A673 (cell line): ENCODE data around the gene GLDC. TPM values are rescaled to one million over a fixed set of nuclear protein-coding genes. Genes with fewer than 3 reads are reported as not detected.

Source experiments
- BruUV-seq: library from RNA; stranded (reverse); fragments of 400-500 nt; replicated peaks from 2 replicates; lab custom pipeline; 2021; lab: Mats Ljungman, UMichigan
- CTCF ChIA-PET: fragments of 300-600 bp; sonication (Branson Sonifier 250); formaldehyde crosslinking; loops from one replicate; lab custom pipeline; 2022; ENCODE audit warnings: antibody characterized with exemption; lab: Charles Lee
- POLR2A ChIA-PET: fragments of 300-600 bp; sonication (Branson Sonifier 250); formaldehyde crosslinking; loops from one replicate; lab custom pipeline; 2022; ENCODE audit warnings: antibody characterized with exemption; ENCODE audit not compliant: low non-redundant PET; lab: Charles Lee
- DNase-seq: peaks from one replicate; pipeline ENCODE4 v3.0.0-alpha.2; 2015; ENCODE audit warnings: low spot score
- H3K27ac ChIP-seq: fragments of 200-600 bp; sonication (generic); 2 replicates; pipeline ENCODE4 v1.5.1; 2016; ENCODE audit warnings: mixed run types, low read depth, mild to moderate bottlenecking, mixed read lengths, antibody characterized with exemption, low read length; ENCODE audit not compliant: poor library complexity, severe bottlenecking
- H3K27me3 ChIP-seq: fragments of 200-600 bp; sonication (generic); replicated peaks from 2 replicates; pipeline ENCODE4 v1.6.1; 2017; ENCODE audit warnings: mixed run types, low read depth, mild to moderate bottlenecking, mixed read lengths, antibody characterized with exemption, low read length; ENCODE audit not compliant: insufficient read depth, poor library complexity
- H3K36me3 ChIP-seq: fragments of 200-600 bp; sonication (generic); 2 replicates; pipeline ENCODE4 v1.6.1; 2016; ENCODE audit warnings: mixed run types, mild to moderate bottlenecking, mixed read lengths, antibody characterized with exemption, low read length; ENCODE audit not compliant: insufficient read depth, poor library complexity, severe bottlenecking
- H3K4me1 ChIP-seq: fragments of 200-600 bp; sonication (generic); 2 replicates; pipeline ENCODE4 v1.6.1; 2017; ENCODE audit warnings: mixed run types, mild to moderate bottlenecking, mixed read lengths, antibody characterized with exemption, low read length; ENCODE audit not compliant: insufficient read depth, poor library complexity, severe bottlenecking
- H3K4me3 ChIP-seq: fragments of 200-600 bp; sonication (generic); 2 replicates; pipeline ENCODE4 v1.5.1; 2016; ENCODE audit warnings: low read depth, mixed run types, mild to moderate bottlenecking, mixed read lengths, low read length; ENCODE audit not compliant: poor library complexity, severe bottlenecking
- H3K9me3 ChIP-seq: fragments of 200-600 bp; sonication (generic); 2 replicates; pipeline ENCODE4 v1.6.1; 2016; ENCODE audit warnings: mixed run types, low read depth, mild to moderate bottlenecking, mixed read lengths, antibody characterized with exemption, low read length; ENCODE audit not compliant: poor library complexity, severe bottlenecking
- EZH2 ChIP-seq: fragments of 200-600 bp; sonication (generic); IDR thresholded peaks from 2 replicates; pipeline ENCODE4 v1.6.1; 2017; ENCODE audit warnings: borderline replicate concordance, low read depth, mild to moderate bottlenecking, mixed read lengths, antibody characterized with exemption, low read length; ENCODE audit not compliant: poor library complexity, severe bottlenecking
- intact Hi-C: fragments of 100-400 bp; cut with micrococcal nuclease; formaldehyde crosslinking; loops from one replicate; pipeline ENCODE4 v1.10.0; 2022; ENCODE audit not compliant: unreplicated experiment
- total RNA-seq: library from RNA; stranded (reverse); gene quantifications from 2 replicates; pipeline ENCODE4 v1.2.3, GENCODE V29; 2021
- TF ChIP-seq, protein P1 (sequence below): fragments of 300-800, 200-600 bp; sonication (generic); conservative IDR thresholded peaks from 2 replicates; pipeline ENCODE4 v1.5.1; 2017; ENCODE audit warnings: low read depth, mild to moderate bottlenecking, antibody characterized with exemption, low read length, moderate library complexity, mixed read lengths

Gene GLDC
- total RNA-seq, 1 experiment from 2014 or later, result 0.32 TPM

DNA sequence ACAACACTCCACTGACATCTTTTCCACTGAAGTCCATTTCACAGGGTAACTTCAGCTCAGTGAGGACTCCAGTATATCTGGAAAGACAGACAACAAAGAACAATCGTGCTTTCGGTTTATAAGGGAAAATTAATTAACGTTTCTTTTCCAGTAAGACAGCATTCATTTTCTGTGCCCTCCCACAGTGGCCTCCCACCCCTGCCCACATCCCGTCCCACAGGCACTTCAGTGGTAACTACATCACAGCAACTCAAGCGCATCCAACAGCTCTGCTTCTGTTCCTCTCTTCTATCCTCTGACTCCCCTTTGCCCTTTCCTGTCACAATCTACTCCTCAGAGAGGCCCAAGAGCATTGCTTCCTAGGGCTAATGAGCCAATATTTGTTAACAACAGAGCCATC is 40.3 kb downstream of the GLDC start:
- TF ChIP-seq, protein P1, sequence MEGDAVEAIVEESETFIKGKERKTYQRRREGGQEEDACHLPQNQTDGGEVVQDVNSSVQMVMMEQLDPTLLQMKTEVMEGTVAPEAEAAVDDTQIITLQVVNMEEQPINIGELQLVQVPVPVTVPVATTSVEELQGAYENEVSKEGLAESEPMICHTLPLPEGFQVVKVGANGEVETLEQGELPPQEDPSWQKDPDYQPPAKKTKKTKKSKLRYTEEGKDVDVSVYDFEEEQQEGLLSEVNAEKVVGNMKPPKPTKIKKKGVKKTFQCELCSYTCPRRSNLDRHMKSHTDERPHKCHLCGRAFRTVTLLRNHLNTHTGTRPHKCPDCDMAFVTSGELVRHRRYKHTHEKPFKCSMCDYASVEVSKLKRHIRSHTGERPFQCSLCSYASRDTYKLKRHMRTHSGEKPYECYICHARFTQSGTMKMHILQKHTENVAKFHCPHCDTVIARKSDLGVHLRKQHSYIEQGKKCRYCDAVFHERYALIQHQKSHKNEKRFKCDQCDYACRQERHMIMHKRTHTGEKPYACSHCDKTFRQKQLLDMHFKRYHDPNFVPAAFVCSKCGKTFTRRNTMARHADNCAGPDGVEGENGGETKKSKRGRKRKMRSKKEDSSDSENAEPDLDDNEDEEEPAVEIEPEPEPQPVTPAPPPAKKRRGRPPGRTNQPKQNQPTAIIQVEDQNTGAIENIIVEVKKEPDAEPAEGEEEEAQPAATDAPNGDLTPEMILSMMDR, result no peak
- TF ChIP-seq EZH2, result no peak
- H3K27ac ChIP-seq, result no peak overlapping the region
- intact Hi-C loops, result no loop called here
- no peaks in the 10 kb centered on the region for H3K27me3 ChIP-seq
- H3K9me3 ChIP-seq, result no peaks in the 10 kb centered on the region
- ChIA-PET CTCF (no interaction called here), POLR2A (no interaction called here)
- no peak overlapping the region for H3K4me3 ChIP-seq
- no peak for DNase-seq
- BruUV-seq, result no TSS peak
- H3K36me3 ChIP-seq, result no peaks in the 10 kb centered on the region
- no peaks in the 10 kb centered on the region for H3K4me1 ChIP-seq

DNA sequence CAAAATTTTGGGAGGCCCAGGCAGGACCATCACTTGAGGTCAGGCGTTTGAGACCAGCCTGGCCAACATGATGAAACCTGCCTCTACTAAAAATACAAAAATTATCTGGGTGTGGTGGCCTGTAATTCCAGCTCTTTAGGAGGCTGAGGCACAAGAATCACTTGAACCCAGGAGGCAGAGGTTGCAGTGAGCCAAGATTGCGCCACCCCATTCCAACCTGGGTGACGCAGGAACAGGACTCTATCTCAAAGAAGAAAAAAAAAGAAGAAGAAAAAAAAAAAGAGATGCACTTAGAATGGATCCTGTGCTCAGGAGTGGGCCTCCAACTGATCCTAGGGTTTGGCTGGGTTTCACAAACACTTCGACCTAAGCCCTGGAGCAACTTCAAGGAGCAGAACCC is 45.1 kb downstream of the GLDC start:
- BruUV-seq, result no TSS peak
- ChIA-PET POLR2A (no interaction called here), CTCF (no interaction called here)
- no peak for DNase-seq
- TF ChIP-seq EZH2, result no peak
- TF ChIP-seq, protein P1, result no peak
- no peaks in the 10 kb centered on the region for H3K9me3 ChIP-seq
- no peaks in the 10 kb centered on the region for H3K27me3 ChIP-seq
- no peak overlapping the region for H3K27ac ChIP-seq
- H3K4me1 ChIP-seq, result no peaks in the 10 kb centered on the region
- H3K4me3 ChIP-seq, result no peak overlapping the region
- H3K36me3 ChIP-seq, result no peaks in the 10 kb centered on the region
- intact Hi-C loops, result no loop called here

DNA sequence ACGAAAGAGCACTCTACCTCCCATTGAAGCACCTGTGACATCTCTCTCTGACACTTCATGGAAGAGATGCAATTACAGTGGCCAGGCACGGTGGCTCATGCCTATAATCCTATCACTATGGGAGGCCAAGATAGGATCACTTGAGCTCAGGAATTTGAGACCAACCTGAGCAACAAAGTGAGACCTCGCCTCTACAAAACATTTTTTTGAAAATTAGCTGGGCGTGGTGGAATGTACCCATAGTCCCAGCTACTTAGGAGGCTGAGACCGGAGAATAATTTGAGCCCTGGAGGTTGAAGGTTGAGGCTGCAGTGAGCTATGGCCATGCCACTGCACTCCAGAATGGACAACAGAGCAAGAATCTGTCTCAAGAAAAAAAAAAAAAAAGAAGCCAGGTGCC is 45.5 kb downstream of the GLDC start:
- BruUV-seq, result no TSS peak
- TF ChIP-seq, protein P1, result no peak
- no peak for TF ChIP-seq EZH2
- no peak for DNase-seq
- Histone ChIP-seq H3K4me1 (no peaks in the 10 kb centered on the region), H3K9me3 (no peaks in the 10 kb centered on the region), H3K27ac (no peak overlapping the region), H3K36me3 (no peaks in the 10 kb centered on the region), H3K4me3 (no peak overlapping the region), H3K27me3 (no peaks in the 10 kb centered on the region)
- intact Hi-C loops, result no loop called here
- ChIA-PET CTCF (no interaction called here), POLR2A (no interaction called here)
